Chondrocyte (in vitro differentiated cells): Measurements from ENCODE around the gene USP40. TPM values are rescaled to one million over a fixed set of nuclear protein-coding genes. Genes with fewer than 3 reads are reported as not detected.

ENCODE experiments used
- DNase-seq: peaks from one replicate; pipeline ENCODE4 v3.0.0; 2021; ENCODE audit warnings: mixed read lengths, low spot score
- H3K27ac Mint-ChIP-seq: one replicate; pipeline ENCODE4 v1.8.0; 2021; ENCODE audit warnings: mild to moderate bottlenecking, moderate library complexity, mixed read lengths; ENCODE audit not compliant: unreplicated experiment
- H3K27me3 Mint-ChIP-seq: 2 replicates; pipeline ENCODE4 v1.8.0; 2021; ENCODE audit warnings: low read depth, mixed read lengths
- H3K36me3 Mint-ChIP-seq: 2 replicates; pipeline ENCODE4 v1.8.0; 2021; ENCODE audit warnings: low read depth, mixed read lengths
- H3K4me1 Mint-ChIP-seq: 2 replicates; pipeline ENCODE4 v1.8.0; 2021; ENCODE audit warnings: low read depth, mild to moderate bottlenecking, mixed read lengths
- H3K4me3 Mint-ChIP-seq: one replicate; pipeline ENCODE4 v1.8.0; 2021; ENCODE audit warnings: mild to moderate bottlenecking, moderate library complexity, mixed read lengths; ENCODE audit not compliant: unreplicated experiment
- H3K9me3 Mint-ChIP-seq: 2 replicates; pipeline ENCODE4 v1.8.0; 2021; ENCODE audit warnings: low read depth, mixed read lengths
- CTCF ChIP-seq: fragments of 200-600 bp; sonication (generic); IDR thresholded peaks from 2 replicates; pipeline ENCODE4 v1.5.0; 2021; ENCODE audit warnings: antibody characterized with exemption, mild to moderate bottlenecking, moderate library complexity
- total RNA-seq: library from RNA; stranded (reverse); gene quantifications from 3 replicates; pipeline ENCODE4 v1.2.1, GENCODE V29; 2021

USP40 gene
- total RNA-seq, 1 donor from 2014 or later: 29.4 TPM

- peak; percentile 59 for DNase-seq
- no peaks in the 10 kb centered on the region for H3K27me3 Mint-ChIP-seq
- H3K27ac Mint-ChIP-seq: peak overlapping the region; percentile 6
- H3K4me3 Mint-ChIP-seq: no peak overlapping the region
- no peak for TF ChIP-seq CTCF
- peaks cover 41% of the 10 kb centered on the region for H3K36me3 Mint-ChIP-seq
- H3K9me3 Mint-ChIP-seq: no peaks in the 10 kb centered on the region
- no peaks in the 10 kb centered on the region for H3K4me1 Mint-ChIP-seq
Measured at GRCh38 chr2:233457356-233457755, 109.2 kb downstream of the USP40 start.

GRCh38 chr2:233456934-233457333 is 109.6 kb downstream of the USP40 start:
- Mint-ChIP-seq H3K4me1 (no peaks in the 10 kb centered on the region), H3K4me3 (no peak overlapping the region), H3K36me3 (peaks cover 44% of the 10 kb centered on the region), H3K27ac (no peak overlapping the region), H3K27me3 (no peaks in the 10 kb centered on the region), H3K9me3 (no peaks in the 10 kb centered on the region)
- peak; percentile 41 for DNase-seq
- no peak for TF ChIP-seq CTCF

GRCh38 chr2:233456111-233456510 is 110.5 kb downstream of the USP40 start:
- Mint-ChIP-seq H3K36me3 (peaks cover 43% of the 10 kb centered on the region), H3K27ac (no peak overlapping the region), H3K4me1 (no peaks in the 10 kb centered on the region), H3K9me3 (no peaks in the 10 kb centered on the region), H3K4me3 (no peak overlapping the region), H3K27me3 (no peaks in the 10 kb centered on the region)
- TF ChIP-seq CTCF: no peak
- peak; percentile 51 for DNase-seq

- H3K9me3 Mint-ChIP-seq: no peaks in the 10 kb centered on the region
- H3K27me3 Mint-ChIP-seq: no peaks in the 10 kb centered on the region
- H3K36me3 Mint-ChIP-seq: peaks cover 47% of the 10 kb centered on the region
- no peak overlapping the region for H3K4me3 Mint-ChIP-seq
- H3K4me1 Mint-ChIP-seq: no peaks in the 10 kb centered on the region
- TF ChIP-seq CTCF: no peak
- peak; percentile 37 for DNase-seq
- no peak overlapping the region for H3K27ac Mint-ChIP-seq
Measured at GRCh38 chr2:233455491-233455890, 111.1 kb downstream of the USP40 start.

GRCh38 chr2:233455006-233455405 is 111.6 kb downstream of the USP40 start:
- Mint-ChIP-seq H3K27me3 (no peaks in the 10 kb centered on the region), H3K4me3 (no peak overlapping the region), H3K9me3 (no peaks in the 10 kb centered on the region), H3K4me1 (no peaks in the 10 kb centered on the region), H3K27ac (no peak overlapping the region), H3K36me3 (peaks cover 47% of the 10 kb centered on the region)
- TF ChIP-seq CTCF: no peak
- peak; percentile 47 for DNase-seq
